ENCODE measurements around the gene RTN4RL1. TPM values are rescaled to one million over a fixed set of nuclear protein-coding genes. Genes with fewer than 3 reads are reported as not detected.
A peak's percentile ranks its signal among the peaks of the same experiment; 100 is the strongest.

Gene RTN4RL1
- total and polyA plus RNA-seq, 2 of the 13 experiments (the other 11 are each of a cell fraction or from before 2014, with no cell fraction given): 0.01 TPM; not detected in 1

DNA sequence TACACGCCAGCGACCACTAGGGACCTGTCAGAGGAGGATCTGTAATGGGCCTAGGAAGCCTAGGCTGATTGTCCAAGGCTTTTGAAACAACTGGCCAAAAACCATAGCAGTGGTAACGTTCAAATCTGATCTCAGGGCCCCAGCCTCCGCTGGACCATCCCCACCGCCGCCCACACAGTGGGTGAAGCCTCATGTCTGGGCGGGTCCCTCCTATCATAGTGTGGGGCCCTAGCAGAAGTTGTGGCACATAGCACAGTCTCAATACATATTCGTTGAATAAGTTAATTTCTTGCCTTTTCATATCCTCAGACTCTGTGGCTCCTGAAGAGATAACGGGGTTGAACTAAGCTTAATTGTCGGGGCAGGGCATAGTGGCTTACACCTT is 5.6 kb upstream of the RTN4RL1 start:
- intact Hi-C loops (cut with micrococcal nuclease; ENCODE audit: unreplicated experiment): no loop called here
- H4K20me1 ChIP-seq (ENCODE audit: insufficient read depth, low read length): peaks cover 4% of the 10 kb centered on the region
- 15% methylated on average over 7 of the region's 10 CpGs for WGBS (ENCODE audit: low lambda C conversion rate)
- FAIRE-seq (no peak), DNase-seq (ENCODE audit: low spot score) (no peak), ATAC-seq (no peak; the same call in 2 of the 3 replicates)
- peaks cover 7 to 11% of the 10 kb centered on the region in 2 experiments; a peak in 4 of 5 replicates for H3K36me3 ChIP-seq (replicated peaks in 1 of 2; ENCODE audit: control insufficient read depth in 1 of 2, insufficient read depth in 2 of 2, low read length in 2 of 2)
- POLR2A ChIA-PET: interaction anchor here (0.7 to 1.9 kb wide), 2 partner anchors 33 to 35 kb away, joined by 3 to 4 read pairs; no protein-coding TSS in a partner anchor
- peak overlapping the region; percentile 89 to 98 (median 96) for H3K4me3 ChIP-seq (replicated peaks in 1 of 3; ENCODE audit: insufficient read depth in 1 of 3, low read depth in 2 of 3, low read length in 3 of 3)
- peaks cover 6% of the 10 kb centered on the region for H3K79me2 ChIP-seq (ENCODE audit: insufficient read depth, low read length)
- H3K4me1 ChIP-seq (ENCODE audit: insufficient read depth, low read length): peaks cover 32% of the 10 kb centered on the region
- peak overlapping the region; percentile 52 for H3K27ac ChIP-seq (ENCODE audit: extremely low read length, insufficient read depth, low read length)
- in situ Hi-C loops (cut with HindIII; ENCODE audit: extremely low pct_ligation_motif_present, low pct_unique_long_range_greater_than_20kb): loop anchor here (25.0 kb wide), 1 partner anchor 318 kb away; the partner anchor contains the start of genes TLCD2 and WDR81
- TSS peak; percentile 75 for BruUV-seq (replicated peaks)
- peak overlapping the region; percentile 87 for H3K9ac ChIP-seq (ENCODE audit: insufficient read depth, low read depth, low read length)
- H3K9me3 ChIP-seq (ENCODE audit: low read length): no peaks in the 10 kb centered on the region
- H2AFZ ChIP-seq (ENCODE audit: low read length): no peak overlapping the region
- CTCF ChIA-PET (ENCODE audit: low intra/inter-chr PET ratio, low total read pairs): interaction anchor here (1.1 to 1.4 kb wide), 2 partner anchors 121 to 148 kb away, joined by 4 to 15 read pairs; no protein-coding TSS in a partner anchor
- H3K4me2 ChIP-seq (ENCODE audit: low read depth, low read length): peak overlapping the region; percentile 87
- peaks cover 0 to 17% of the 10 kb centered on the region in 2 experiments; a peak in 2 of 5 replicates for H3K27me3 ChIP-seq (ENCODE audit: control insufficient read depth in 1 of 2, insufficient read depth in 2 of 2, low read length in 2 of 2)
- TF ChIP-seq NFYC (CRISPR knock-in tag; IDR thresholded peaks at IDR 0.05): peak; percentile 30; the same call in 1 of the 2 replicates
- TF ChIP-seq ETV6 (CRISPR knock-in tag; conservative IDR thresholded peaks at IDR 0.05): 0 out of 2 replicates have a peak, but pooled peaks have one; percentile 3
- TF ChIP-seq SMC3 (IDR thresholded peaks at IDR 0.05; ENCODE audit: low read length): peak; percentile 51; the same call in 1 of the 2 replicates
- TF ChIP-seq RAD21 (CRISPR knock-in tag; IDR thresholded peaks at IDR 0.05): peak; percentile 71
- TF ChIP-seq FOXK1 (CRISPR knock-in tag; IDR thresholded peaks at IDR 0.05; ENCODE audit: borderline replicate concordance, low read depth): peak; percentile 26; the same call in 1 of the 2 replicates
- TF ChIP-seq, protein P1, sequence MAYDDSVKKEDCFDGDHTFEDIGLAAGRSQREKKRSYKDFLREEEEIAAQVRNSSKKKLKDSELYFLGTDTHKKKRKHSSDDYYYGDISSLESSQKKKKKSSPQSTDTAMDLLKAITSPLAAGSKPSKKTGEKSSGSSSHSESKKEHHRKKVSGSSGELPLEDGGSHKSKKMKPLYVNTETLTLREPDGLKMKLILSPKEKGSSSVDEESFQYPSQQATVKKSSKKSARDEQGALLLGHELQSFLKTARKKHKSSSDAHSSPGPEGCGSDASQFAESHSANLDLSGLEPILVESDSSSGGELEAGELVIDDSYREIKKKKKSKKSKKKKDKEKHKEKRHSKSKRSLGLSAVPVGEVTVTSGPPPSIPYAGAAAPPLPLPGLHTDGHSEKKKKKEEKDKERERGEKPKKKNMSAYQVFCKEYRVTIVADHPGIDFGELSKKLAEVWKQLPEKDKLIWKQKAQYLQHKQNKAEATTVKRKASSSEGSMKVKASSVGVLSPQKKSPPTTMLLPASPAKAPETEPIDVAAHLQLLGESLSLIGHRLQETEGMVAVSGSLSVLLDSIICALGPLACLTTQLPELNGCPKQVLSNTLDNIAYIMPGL (CRISPR knock-in tag; IDR thresholded peaks at IDR 0.05; ENCODE audit: borderline replicate concordance in 1 of 2, low read depth in 1 of 2): peak in 1 of 2 experiments; percentile 56; a peak in 1 of 4 replicates
- no peak for TF ChIP-seq RBM22 (optimal IDR thresholded peaks at IDR 0.05; ENCODE audit: low read length)
- TF ChIP-seq, protein P2, sequence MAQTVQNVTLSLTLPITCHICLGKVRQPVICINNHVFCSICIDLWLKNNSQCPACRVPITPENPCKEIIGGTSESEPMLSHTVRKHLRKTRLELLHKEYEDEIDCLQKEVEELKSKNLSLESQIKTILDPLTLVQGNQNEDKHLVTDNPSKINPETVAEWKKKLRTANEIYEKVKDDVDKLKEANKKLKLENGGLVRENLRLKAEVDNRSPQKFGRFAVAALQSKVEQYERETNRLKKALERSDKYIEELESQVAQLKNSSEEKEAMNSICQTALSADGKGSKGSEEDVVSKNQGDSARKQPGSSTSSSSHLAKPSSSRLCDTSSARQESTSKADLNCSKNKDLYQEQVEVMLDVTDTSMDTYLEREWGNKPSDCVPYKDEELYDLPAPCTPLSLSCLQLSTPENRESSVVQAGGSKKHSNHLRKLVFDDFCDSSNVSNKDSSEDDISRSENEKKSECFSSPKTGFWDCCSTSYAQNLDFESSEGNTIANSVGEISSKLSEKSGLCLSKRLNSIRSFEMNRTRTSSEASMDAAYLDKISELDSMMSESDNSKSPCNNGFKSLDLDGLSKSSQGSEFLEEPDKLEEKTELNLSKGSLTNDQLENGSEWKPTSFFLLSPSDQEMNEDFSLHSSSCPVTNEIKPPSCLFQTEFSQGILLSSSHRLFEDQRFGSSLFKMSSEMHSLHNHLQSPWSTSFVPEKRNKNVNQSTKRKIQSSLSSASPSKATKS (CRISPR knock-in tag; IDR thresholded peaks at IDR 0.05): no peak
- 0 out of 2 replicates have a peak, but pooled peaks have one; percentile 60 for TF ChIP-seq MIXL1 (CRISPR knock-in tag; IDR thresholded peaks at IDR 0.05)
- 0 out of 2 replicates have a peak, but pooled peaks have one; percentile 29 for TF ChIP-seq DNMT3B (CRISPR knock-in tag; conservative IDR thresholded peaks at IDR 0.05)
- TF ChIP-seq PRDM15 (CRISPR knock-in tag; IDR thresholded peaks at IDR 0.05): no peak
- TF ChIP-seq ZNF556 (CRISPR knock-in tag; IDR thresholded peaks at IDR 0.05; ENCODE audit: borderline replicate concordance): no peak
- TF ChIP-seq STAG1 (CRISPR knock-in tag; IDR thresholded peaks at IDR 0.05): peak; percentile 85
- TF ChIP-seq XRCC5 (optimal IDR thresholded peaks at IDR 0.05; ENCODE audit: low read length): peak; percentile 51
- no peak for TF ChIP-seq ZNF775 (CRISPR knock-in tag; IDR thresholded peaks at IDR 0.05; ENCODE audit: borderline replicate concordance)
- TF ChIP-seq ZNF709 (CRISPR knock-in tag; IDR thresholded peaks at IDR 0.05): 0 out of 2 replicates have a peak, but pooled peaks have one; percentile 11

All from HepG2 (cell line).